ENCODE data around the gene GJA9. TPM values are rescaled to one million over a fixed set of nuclear protein-coding genes. Genes with fewer than 3 reads are reported as not detected.

GJA9 gene
- total RNA-seq, 1 donor from 2014 or later: not detected

GRCh38 chr1:38873027-38873969, 8.1 kb downstream of the GJA9 start, which contains the start of gene MYCBP:
MYCBP (minus strand) TSS chr1:38873348; CDS start chr1:38873305, 43 bp downstream.
- no peaks in the 10 kb centered on the region for H3K36me3 ChIP-seq (ENCODE audit: control insufficient read depth, insufficient read depth, low read length)
- peak; percentile 85 for DNase-seq (ENCODE audit: low read depth)
- no peak for TF ChIP-seq CTCF (IDR thresholded peaks at IDR 0.05; ENCODE audit: insufficient read depth, low read length, poor library complexity, severe bottlenecking)
- H3K4me3 ChIP-seq (ENCODE audit: low read depth, low read length): peak within 1 kb of the TSS; percentile 88
- H3K27me3 ChIP-seq (ENCODE audit: control insufficient read depth, insufficient read depth, low read length): no peaks in the 10 kb centered on the region

GRCh38 chr1:38872401-38873026, 8.9 kb downstream of the GJA9 start:
- H3K4me3 ChIP-seq (ENCODE audit: low read depth, low read length): peak overlapping the region; percentile 88
- H3K27me3 ChIP-seq (ENCODE audit: control insufficient read depth, insufficient read depth, low read length): no peaks in the 10 kb centered on the region
- no peak for TF ChIP-seq CTCF (IDR thresholded peaks at IDR 0.05; ENCODE audit: insufficient read depth, low read length, poor library complexity, severe bottlenecking)
- no peak for DNase-seq (ENCODE audit: low read depth)
- H3K36me3 ChIP-seq (ENCODE audit: control insufficient read depth, insufficient read depth, low read length): no peaks in the 10 kb centered on the region

- H3K27me3 ChIP-seq (ENCODE audit: control insufficient read depth, insufficient read depth, low read length): no peaks in the 10 kb centered on the region
- no peak for TF ChIP-seq CTCF (IDR thresholded peaks at IDR 0.05; ENCODE audit: insufficient read depth, low read length, poor library complexity, severe bottlenecking)
- no peak overlapping the region for H3K4me3 ChIP-seq (ENCODE audit: low read depth, low read length)
- no peak for DNase-seq (ENCODE audit: low read depth)
- no peaks in the 10 kb centered on the region for H3K36me3 ChIP-seq (ENCODE audit: control insufficient read depth, insufficient read depth, low read length)
These were observed 10.4 kb downstream of the GJA9 start for GRCh38 chr1:38870996-38871395.

GRCh38 chr1:38867208-38867607, 14.2 kb downstream of the GJA9 start:
- no peak for TF ChIP-seq CTCF (IDR thresholded peaks at IDR 0.05; ENCODE audit: insufficient read depth, low read length, poor library complexity, severe bottlenecking)
- no peaks in the 10 kb centered on the region for H3K27me3 ChIP-seq (ENCODE audit: control insufficient read depth, insufficient read depth, low read length)

GRCh38 chr1:38865112-38865715, 16.2 kb downstream of the GJA9 start:
- Histone ChIP-seq H3K27me3 (ENCODE audit: control insufficient read depth, insufficient read depth, low read length) (no peaks in the 10 kb centered on the region), H3K4me3 (ENCODE audit: low read depth, low read length) (no peak overlapping the region), H3K36me3 (ENCODE audit: control insufficient read depth, insufficient read depth, low read length) (no peaks in the 10 kb centered on the region)
- no peak for TF ChIP-seq CTCF (IDR thresholded peaks at IDR 0.05; ENCODE audit: insufficient read depth, low read length, poor library complexity, severe bottlenecking)
- no peak for DNase-seq (ENCODE audit: low read depth)

More at GRCh38 chr1:38867208-38867607, 14.2 kb downstream of the GJA9 start:
- DNase-seq (ENCODE audit: low read depth): no peak
- H3K4me3 ChIP-seq (ENCODE audit: low read depth, low read length): no peak overlapping the region
- no peaks in the 10 kb centered on the region for H3K36me3 ChIP-seq (ENCODE audit: control insufficient read depth, insufficient read depth, low read length)
